Stimulated activated CD8-positive, alpha-beta memory T cell treated with anti-CD3 and anti-CD28 coated beads, Interleukin-2, amount 100 ng/mL, for 48 hours (primary cell): ENCODE data around the gene ARHGAP15.

Experiments used
- DNase-seq, 2 donors: peaks; one replicate each; pipeline ENCODE4 v3.0.0-alpha.2; 2020; ENCODE audit warnings: low read depth in 2 of 2

The ARHGAP15 gene

DNA sequence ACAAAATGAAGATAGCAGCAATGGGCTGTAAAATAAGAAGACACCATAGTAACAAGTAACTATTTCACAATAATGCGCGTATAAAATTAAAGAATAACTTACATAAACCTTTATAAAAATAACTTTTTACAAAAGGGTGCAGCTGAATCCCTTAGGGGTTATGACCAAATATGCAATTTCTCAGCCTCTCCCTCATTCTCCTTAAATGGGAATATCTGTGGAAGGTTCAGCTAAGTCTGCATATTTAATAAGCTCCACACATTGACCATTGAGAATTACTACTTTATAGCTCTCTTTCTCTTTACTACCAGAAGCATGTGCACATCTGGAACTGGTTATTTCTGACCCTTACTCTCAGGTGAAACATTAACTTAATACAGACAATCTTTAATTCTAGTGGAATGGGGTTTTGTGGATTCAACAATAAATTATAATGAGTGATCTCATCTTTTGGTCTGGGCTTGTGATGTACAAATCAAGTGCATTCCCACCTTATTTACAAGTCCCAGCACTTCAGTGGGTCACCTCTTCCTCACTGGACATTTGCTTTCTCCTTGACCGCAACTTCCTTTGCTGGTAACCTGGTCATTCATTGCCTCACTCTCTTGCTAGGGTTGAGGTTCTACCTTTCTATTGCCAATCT is 15.7 kb downstream of the ARHGAP15 start:
- no peak for DNase-seq

DNA sequence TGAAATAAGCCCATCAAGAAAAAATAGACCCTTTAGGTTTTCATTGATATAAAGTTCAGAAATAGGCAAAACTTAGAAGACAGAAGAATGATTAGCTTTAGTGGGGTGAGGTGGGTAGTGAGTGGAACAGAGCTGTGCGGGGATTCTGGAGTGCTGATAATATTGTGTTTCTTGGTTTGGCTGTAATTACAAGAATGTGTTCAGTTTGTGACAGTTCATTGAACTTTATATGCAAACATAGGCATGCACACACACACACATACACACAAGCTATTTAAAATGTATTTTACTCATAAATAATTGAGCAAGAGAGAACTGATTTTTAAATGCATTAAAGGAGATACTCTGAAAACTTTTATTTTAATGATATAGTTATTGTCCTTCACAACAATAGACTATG is 17.1 kb downstream of the ARHGAP15 start:
- no peak for DNase-seq

DNA sequence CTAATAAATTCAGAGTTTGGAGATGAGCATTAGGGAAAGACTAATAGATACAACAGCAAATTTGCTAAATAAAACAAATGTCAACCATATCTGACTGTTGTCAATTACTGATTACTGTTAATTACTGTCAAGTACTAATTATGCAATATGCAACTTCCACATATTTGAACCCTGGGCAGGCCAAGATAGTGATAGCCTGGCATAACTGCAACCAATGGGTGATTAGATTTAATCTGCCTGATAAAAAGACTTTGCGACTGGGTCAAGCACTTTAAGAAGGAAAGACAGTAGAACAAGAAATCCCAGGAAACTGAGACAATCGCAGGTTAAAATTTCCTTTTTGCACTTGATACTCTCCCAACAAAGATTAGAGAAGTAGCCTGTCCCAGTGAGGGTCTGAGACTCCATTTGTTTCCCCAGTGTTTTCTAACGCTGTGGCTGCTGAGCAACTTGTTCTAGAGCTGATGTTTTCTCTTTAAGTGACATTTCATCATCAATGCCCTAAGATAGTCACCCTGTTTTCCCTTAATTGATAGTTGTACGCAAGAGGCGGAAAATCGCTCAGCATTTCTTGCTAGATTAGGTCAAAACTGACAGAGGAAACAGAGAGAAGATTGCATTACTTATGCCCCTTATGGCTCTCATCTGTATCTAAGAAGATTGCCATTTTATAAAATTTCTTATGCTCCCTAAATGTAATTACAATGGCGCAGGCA is 17.8 kb downstream of the ARHGAP15 start:
- no peak for DNase-seq

DNA sequence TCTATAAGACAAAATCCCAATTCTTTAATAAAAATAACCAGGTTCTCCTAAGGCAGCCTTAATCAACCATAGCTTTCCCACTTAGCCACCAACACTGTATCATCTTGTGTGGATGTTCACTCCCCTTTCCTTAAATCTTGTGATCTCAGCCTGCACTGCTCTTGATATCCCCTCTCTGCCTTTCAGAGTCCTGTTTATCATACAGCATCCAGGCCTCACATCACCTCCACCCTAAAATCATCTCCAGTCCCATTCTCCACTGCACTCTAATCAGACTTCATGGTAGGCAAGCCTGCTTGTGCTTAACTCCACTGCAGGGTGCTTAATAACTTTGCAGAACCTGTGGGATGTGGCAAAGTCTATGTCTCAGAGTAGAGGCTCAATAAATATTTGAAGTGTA is 18.8 kb downstream of the ARHGAP15 start:
- DNase-seq: no peak

DNA sequence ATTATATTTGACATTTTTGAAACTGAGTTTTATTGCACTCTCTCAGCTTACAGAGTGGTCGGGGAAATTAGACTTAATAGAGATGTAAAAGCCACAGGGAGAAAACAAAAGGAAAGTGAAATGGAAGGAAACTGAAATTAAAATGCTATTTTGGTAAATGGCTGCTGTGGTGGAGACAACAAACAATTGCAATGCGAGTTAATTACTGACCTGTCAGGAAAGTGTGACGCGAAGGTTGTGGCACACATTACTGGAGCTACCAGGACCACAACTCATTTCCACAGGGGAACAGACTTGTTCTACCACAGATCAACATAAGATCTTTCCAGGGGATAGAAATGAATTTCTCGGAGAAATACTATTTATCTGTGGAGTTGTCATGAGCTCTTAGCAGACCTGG is 19.5 kb downstream of the ARHGAP15 start:
- no peak for DNase-seq

DNA sequence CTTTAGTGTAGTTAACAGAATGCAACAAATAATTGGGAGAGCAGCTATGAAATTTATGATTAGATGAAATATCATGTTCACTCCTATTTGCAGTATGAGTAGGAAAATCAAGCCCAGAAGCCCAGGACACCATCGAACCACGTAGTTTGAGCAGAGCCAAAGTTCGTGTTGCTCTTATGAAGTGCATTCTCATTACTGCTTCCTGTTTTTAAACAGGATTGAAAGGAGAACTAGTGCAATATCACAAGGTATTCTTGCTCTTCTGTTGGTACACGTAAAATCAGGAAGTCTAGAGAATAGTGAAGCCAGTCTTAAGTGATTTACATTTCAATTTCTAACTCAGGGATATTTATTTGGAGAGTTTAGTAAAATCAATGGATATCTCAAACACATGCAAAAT is 21.1 kb downstream of the ARHGAP15 start:
- DNase-seq: no peak

DNA sequence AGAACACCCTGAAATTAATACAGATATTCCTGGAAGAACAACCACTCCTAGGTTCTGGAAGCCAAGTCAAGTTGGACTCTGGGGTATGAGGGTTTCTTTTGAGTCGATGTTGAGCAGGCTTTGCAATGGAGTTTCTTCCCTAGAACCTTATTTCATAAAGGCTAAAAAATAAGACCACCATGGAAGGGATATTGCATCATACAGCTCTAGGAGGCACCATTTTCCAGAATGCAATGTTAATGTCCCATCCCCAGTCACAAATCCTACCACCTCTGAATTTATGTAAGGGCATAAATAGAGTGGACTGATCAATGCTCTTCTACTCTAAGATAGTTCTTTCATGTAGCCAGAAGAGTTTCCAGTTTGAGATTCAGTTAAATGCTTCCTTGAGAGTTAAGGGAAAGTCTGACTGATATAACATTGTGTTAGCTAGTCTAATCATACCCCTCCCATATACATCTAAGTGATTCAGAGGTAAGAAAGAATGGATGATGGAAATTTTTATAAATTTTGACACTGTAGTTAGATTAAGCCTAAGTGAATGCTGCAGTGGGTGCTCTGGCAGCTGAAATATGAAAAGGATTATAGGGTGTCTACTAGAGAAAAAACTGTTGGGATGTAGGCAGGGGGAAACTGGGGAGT is 22.0 kb downstream of the ARHGAP15 start:
- DNase-seq: no peak

DNA sequence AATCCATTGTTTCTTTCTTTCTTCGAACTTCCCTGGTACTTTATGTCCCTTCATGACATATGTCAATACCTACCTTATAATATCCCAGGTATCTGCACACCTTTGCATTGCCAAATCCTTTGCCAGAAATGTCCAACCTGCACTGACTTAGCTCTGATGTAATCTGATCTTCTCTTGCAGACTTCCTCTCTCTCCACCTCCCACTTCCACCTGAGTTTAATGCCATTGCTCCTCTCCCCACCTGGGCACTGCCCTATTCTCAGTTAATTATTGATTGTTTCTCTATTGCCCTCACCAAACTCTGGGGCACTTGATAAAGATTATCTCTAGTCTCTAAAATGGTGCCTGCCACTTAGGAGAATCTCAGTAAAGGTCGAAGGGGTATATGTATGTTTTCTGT is 23.0 kb downstream of the ARHGAP15 start:
- DNase-seq: no peak

DNA sequence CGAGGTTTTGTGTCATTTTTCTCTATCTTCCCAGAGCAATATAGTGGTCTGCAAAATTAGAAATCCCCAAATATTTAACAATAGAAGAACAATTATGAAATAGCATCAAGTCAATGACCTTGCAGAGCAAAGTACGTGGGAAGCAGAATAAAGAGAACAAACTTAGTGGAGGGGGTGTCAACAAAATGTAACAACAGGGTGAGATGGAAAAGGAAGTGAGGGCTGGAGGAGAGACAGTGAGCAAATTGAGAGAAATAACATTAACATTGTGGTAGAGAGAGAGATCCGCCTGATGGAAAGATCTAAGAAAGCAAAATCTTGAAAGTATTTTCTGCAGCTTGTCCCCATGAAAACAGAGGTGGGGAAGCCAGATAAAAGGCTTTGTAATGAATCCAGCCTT is 23.4 kb downstream of the ARHGAP15 start:
- DNase-seq: no peak

DNA sequence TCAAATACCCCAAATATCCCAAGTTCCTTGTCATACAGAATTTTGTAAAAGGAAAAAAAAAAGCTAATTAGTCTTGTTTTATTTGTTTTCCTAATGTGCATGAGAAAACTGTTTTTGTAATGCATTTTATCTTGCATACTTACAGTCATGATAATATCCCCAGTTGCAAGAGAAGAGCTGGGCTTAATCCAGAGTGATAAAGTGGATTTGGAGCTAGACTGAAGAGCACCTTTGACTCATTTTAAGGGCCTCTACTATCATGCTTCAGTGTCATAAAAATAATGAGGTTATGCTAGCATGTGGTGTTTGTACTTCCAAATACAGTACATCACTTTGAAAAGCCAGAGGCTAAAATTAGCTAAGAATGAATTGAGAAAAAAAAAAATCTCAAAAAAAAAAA is 26.4 kb downstream of the ARHGAP15 start:
- DNase-seq: no peak

DNA sequence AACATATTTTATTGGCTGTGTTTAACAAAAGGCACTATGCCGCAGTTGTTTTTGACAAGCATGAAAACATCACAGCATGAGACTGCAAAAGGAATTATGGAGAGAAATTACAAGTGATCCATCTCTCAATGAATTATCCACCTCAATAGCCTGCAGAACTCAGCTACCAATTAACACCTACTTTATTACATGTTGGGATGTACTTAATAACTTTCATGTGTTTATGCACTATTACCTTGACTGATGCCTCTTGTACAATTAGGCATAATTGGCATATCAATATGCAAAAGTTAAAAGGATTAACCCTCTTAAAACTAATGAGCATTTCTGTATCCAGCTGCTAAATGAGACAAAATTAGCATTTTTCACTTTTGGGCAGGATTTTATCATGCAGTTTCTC is 27.8 kb downstream of the ARHGAP15 start:
- DNase-seq: no peak

DNA sequence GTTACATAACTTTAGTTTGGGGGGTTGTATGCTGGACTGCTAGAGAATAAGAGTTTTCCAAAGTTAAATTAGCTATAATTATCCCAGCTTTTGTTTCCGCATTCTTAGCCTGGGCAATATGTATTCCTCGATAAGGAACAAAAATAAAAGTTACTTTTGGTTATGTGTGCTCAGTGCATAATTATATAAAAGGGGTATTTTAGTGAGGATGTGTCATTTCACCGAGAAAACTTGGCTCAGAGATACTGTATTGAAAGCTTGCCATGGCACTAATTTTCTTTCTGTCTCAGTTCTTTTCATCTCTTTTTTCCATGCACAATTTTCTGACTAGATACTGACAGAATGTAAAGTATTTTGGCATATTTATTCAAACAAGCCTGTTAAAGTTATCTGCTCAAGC is 28.2 kb downstream of the ARHGAP15 start:
- no peak for DNase-seq

DNA sequence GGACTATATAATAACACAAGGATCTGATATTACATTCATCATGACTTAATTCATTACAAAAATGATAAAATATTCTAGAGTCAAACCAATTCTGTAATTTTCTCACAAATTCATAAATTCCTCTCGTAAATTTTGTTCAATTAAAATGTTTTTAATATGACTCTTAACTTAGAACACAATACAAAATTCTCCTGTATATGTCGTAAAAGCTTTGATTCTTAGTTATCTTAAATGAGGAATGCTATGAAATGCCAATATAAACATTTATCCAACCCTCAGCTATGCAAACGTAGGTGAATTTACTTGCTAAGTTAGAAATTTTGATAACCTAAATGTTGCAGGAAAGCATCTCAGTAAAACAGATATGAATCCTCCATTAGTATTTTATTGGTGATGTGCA is 28.9 kb downstream of the ARHGAP15 start:
- no peak for DNase-seq

DNA sequence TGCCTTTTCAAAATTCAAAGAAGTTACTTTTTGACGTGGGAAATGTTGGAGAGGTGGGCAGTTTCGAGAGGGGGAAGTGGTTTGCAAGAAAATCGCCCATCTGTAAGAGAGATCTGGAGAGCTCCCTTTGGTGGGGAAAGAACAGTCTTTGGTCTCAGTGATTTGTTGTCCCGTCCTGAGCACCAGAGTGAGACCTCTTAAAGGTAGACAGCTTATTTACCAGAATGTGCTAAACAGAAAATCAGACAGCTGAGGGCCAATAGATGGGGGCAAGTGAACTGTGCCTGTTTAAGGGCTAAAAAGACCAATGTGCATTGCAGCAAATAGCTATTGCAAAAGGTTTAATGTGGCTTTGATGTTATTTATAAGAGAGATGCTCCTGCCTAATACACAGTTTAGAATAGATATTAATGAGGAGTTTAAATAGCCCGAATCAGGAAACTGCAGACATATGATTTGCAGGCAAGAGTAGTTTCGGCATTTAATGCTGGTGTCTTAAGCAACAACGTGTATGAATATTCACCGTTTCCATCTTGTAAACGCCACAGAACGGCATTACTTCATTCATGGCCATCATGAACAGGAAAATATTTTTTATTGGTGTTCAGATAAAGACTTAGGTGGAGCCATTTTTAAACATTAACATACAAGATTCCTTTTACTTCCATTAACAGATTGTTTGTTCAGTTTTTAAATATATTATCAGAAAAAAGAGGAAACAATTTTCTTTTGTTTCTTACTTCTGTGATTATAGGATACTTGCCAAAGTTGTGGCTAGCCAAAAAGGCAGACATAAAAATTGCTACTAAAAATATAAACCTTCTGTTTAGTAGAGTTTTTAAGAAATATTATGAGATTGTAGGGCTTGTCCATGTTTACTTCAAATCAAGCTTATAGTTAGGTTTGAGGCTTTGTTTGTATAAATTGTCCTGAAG is 29.6 kb downstream of the ARHGAP15 start:
- DNase-seq: no peak

DNA sequence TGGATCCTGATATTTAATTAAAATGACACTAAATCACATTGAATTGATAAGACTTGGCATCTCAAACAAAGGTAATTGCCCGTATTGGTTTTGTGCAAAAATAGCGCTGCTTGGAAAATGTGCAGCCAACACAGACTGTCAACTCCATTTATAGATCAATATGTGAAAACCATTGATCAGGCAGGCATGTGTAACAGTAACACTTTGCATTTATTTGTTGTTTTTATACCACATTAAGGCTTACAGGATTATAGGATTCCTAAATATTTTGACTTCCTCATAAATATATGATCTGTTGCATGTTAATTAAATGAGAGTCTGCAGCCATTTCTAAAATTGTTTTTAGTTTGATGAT is 30.2 kb downstream of the ARHGAP15 start:
- no peak for DNase-seq

DNA sequence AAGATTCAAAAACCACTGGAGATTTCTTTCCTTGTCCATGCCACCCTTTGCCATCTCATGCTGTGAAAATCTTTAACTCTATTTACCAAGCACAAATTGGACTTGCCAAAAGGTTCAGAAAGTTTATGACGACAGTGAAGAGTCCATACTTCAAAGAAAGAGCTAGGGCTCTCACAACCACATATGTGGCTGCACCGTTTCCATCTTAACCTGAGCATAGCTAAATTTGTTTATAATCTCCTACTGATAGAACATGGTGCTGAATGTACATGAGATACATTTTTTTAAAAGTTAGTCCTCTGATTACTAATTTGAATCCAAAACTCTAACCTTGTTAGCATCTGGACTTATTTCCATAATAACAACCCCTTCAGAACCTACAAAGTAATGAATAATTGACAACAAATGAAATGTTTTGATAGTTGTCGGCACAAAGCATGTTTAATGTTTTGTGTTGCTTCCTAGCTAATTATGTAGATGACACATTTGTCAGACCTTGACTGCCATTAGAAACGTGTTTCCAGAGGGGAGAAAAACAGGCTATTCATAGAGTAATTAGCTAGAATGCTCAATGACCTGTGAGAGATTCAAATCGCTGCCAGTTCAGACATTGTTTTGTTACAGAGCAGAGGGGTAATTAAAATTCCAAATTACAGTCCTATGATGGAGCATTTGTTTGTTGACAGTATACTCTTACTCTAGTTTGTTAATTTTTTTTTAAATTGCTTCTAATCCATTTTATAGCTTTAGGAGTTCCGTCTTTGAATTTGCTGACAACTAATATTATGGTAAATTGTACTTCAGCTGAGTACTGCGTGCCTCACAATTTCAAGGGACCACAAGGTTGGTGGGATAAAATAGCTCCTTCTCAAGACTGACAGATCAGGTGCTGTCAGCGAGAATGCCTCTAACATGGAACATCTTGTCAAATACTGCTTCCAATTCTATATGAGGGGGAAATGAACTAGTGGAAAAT is 31.8 kb downstream of the ARHGAP15 start:
- DNase-seq: no peak

DNA sequence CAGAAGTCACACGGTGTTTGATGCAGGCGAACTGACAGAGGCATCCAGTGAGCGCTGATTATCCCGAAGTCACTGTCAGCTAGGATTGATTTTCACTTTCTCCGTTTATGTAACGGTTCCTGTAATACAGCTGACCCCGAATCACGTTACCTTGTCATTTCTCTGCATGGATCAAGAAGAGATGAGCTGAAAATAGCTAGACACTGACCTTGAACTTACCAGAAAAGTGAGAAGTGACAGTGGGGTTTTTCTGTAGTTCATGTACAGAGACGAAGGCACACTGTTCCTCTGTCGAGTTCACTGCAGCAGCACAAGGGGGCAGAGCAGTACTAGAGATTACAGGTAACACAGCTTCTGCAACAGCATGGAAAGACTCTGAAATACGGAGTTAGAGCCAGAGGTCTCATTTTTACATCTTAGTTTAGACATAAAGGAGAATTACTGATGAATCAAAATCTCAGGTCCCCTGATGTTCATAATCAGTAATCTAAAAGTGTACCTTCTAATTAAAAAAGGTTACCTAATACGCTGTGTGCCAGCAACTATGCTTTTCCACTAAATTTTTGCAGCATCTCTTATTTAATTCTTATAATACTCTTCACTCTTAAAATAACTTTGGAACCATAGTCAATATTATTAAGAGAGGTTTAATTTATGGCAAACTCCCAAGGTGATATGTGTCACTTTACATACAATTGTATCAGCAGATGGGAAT is 33.1 kb downstream of the ARHGAP15 start:
- no peak for DNase-seq

DNA sequence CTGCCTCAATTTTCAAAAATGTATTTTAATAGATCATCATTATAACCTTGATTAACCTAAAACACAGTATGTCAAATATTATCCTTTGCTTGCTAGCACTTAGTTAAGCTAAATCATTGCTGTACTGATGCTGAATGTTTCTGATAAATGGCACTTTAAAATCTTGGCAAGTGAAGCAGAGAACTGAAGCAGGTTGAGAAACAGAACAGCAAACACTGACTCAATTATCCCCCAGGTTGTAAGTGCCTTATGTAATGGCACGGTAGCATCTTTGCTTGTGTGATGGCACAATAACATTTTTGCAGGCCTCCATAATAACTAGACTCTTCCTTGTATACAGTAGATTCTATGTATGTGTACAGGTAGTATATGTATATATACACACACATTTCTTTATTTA is 33.8 kb downstream of the ARHGAP15 start:
- no peak for DNase-seq

DNA sequence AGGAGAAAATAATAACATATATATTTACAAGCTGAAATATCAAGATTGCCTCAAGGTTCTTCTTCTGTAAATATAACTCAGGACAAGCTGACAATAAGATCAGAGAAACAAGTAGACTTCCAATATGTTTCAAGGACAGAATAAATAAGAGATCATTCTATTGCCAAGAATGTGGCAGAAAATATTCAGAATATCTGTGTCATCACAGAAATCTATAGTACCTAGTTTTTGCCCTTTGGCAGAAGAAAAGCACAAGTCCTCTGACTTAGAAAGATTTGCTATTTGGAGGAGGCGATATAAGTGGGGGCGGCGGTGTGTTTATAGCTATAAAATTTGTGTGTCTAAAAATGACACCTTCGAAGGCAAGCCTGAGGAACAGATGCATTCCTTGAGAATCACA is 34.3 kb downstream of the ARHGAP15 start:
- no peak for DNase-seq

DNA sequence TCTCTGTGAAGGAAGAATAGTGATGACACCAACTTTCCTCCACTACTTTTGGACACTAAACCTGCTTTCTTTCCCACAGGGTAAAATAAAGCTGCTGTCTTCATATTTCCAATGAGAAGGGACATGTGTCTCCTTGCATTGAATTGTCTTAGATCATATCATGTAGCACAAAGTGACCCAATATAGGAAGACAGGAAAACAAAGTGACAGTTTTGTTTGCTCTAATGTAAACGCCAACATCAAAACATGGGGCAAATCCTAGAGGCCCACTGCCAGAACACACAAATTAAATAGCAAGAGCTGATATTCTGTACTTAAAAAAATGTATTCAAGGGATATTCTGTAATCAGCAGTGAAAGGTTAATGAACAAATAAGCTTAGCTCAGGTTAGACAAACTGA is 36.1 kb downstream of the ARHGAP15 start:
- no peak for DNase-seq
